A673 (cell line): Measurements from ENCODE around the gene CACNA2D3. TPM values are rescaled to one million over a fixed set of nuclear protein-coding genes. Genes with fewer than 3 reads are reported as not detected.

ENCODE experiments used
- BruUV-seq: library from RNA; stranded (reverse); fragments of 400-500 nt; replicated peaks from 2 replicates; lab custom pipeline; 2021; lab: Mats Ljungman, UMichigan
- CTCF ChIA-PET: fragments of 300-600 bp; sonication (Branson Sonifier 250); formaldehyde crosslinking; loops from one replicate; lab custom pipeline; 2022; ENCODE audit warnings: antibody characterized with exemption; lab: Charles Lee
- POLR2A ChIA-PET: fragments of 300-600 bp; sonication (Branson Sonifier 250); formaldehyde crosslinking; loops from one replicate; lab custom pipeline; 2022; ENCODE audit warnings: antibody characterized with exemption; ENCODE audit not compliant: low non-redundant PET; lab: Charles Lee
- DNase-seq: peaks from one replicate; pipeline ENCODE4 v3.0.0-alpha.2; 2015; ENCODE audit warnings: low spot score
- H3K27ac ChIP-seq: fragments of 200-600 bp; sonication (generic); 2 replicates; pipeline ENCODE4 v1.5.1; 2016; ENCODE audit warnings: mixed run types, low read depth, mild to moderate bottlenecking, mixed read lengths, antibody characterized with exemption, low read length; ENCODE audit not compliant: poor library complexity, severe bottlenecking
- H3K27me3 ChIP-seq: fragments of 200-600 bp; sonication (generic); replicated peaks from 2 replicates; pipeline ENCODE4 v1.6.1; 2017; ENCODE audit warnings: mixed run types, low read depth, mild to moderate bottlenecking, mixed read lengths, antibody characterized with exemption, low read length; ENCODE audit not compliant: insufficient read depth, poor library complexity
- H3K36me3 ChIP-seq: fragments of 200-600 bp; sonication (generic); 2 replicates; pipeline ENCODE4 v1.6.1; 2016; ENCODE audit warnings: mixed run types, mild to moderate bottlenecking, mixed read lengths, antibody characterized with exemption, low read length; ENCODE audit not compliant: insufficient read depth, poor library complexity, severe bottlenecking
- H3K4me1 ChIP-seq: fragments of 200-600 bp; sonication (generic); 2 replicates; pipeline ENCODE4 v1.6.1; 2017; ENCODE audit warnings: mixed run types, mild to moderate bottlenecking, mixed read lengths, antibody characterized with exemption, low read length; ENCODE audit not compliant: insufficient read depth, poor library complexity, severe bottlenecking
- H3K4me3 ChIP-seq: fragments of 200-600 bp; sonication (generic); 2 replicates; pipeline ENCODE4 v1.5.1; 2016; ENCODE audit warnings: low read depth, mixed run types, mild to moderate bottlenecking, mixed read lengths, low read length; ENCODE audit not compliant: poor library complexity, severe bottlenecking
- H3K9me3 ChIP-seq: fragments of 200-600 bp; sonication (generic); 2 replicates; pipeline ENCODE4 v1.6.1; 2016; ENCODE audit warnings: mixed run types, low read depth, mild to moderate bottlenecking, mixed read lengths, antibody characterized with exemption, low read length; ENCODE audit not compliant: poor library complexity, severe bottlenecking
- CTCF ChIP-seq: fragments of 300-800, 200-600 bp; sonication (generic); conservative IDR thresholded peaks from 2 replicates; pipeline ENCODE4 v1.5.1; 2017; ENCODE audit warnings: low read depth, mild to moderate bottlenecking, antibody characterized with exemption, low read length, moderate library complexity, mixed read lengths
- EZH2 ChIP-seq: fragments of 200-600 bp; sonication (generic); IDR thresholded peaks from 2 replicates; pipeline ENCODE4 v1.6.1; 2017; ENCODE audit warnings: borderline replicate concordance, low read depth, mild to moderate bottlenecking, mixed read lengths, antibody characterized with exemption, low read length; ENCODE audit not compliant: poor library complexity, severe bottlenecking
- intact Hi-C: fragments of 100-400 bp; cut with micrococcal nuclease; formaldehyde crosslinking; loops from one replicate; pipeline ENCODE4 v1.10.0; 2022; ENCODE audit not compliant: unreplicated experiment
- total RNA-seq: library from RNA; stranded (reverse); gene quantifications from 2 replicates; pipeline ENCODE4 v1.2.3, GENCODE V29; 2021

CACNA2D3 gene
- total RNA-seq, 1 experiment from 2014 or later, result not detected

- ChIA-PET POLR2A (no interaction called here), CTCF (no interaction called here)
- BruUV-seq, result no TSS peak
- TF ChIP-seq EZH2 (no peak), CTCF (no peak)
- intact Hi-C loops, result no loop called here
- no peaks in the 10 kb centered on the region for H3K27me3 ChIP-seq
- no peak for DNase-seq
- no peaks in the 10 kb centered on the region for H3K36me3 ChIP-seq
- no peaks in the 10 kb centered on the region for H3K4me1 ChIP-seq
- H3K9me3 ChIP-seq, result no peaks in the 10 kb centered on the region
- no peak overlapping the region for H3K27ac ChIP-seq
- H3K4me3 ChIP-seq, result no peak overlapping the region
Observed at GRCh38 chr3:54745843-54746242, 623.5 kb downstream of the CACNA2D3 start.

GRCh38 chr3:54746722-54747121 is 624.4 kb downstream of the CACNA2D3 start:
- ChIA-PET POLR2A (no interaction called here), CTCF (no interaction called here)
- Histone ChIP-seq H3K9me3 (no peaks in the 10 kb centered on the region), H3K27me3 (no peaks in the 10 kb centered on the region), H3K36me3 (no peaks in the 10 kb centered on the region), H3K4me3 (no peak overlapping the region), H3K4me1 (no peaks in the 10 kb centered on the region), H3K27ac (no peak overlapping the region)
- intact Hi-C loops, result no loop called here
- BruUV-seq, result no TSS peak
- TF ChIP-seq CTCF (no peak), EZH2 (no peak)
- no peak for DNase-seq

GRCh38 chr3:54755756-54756155 is 633.4 kb downstream of the CACNA2D3 start:
- Histone ChIP-seq H3K4me3 (no peak overlapping the region), H3K27me3 (no peaks in the 10 kb centered on the region), H3K9me3 (no peaks in the 10 kb centered on the region), H3K4me1 (no peaks in the 10 kb centered on the region), H3K36me3 (no peaks in the 10 kb centered on the region), H3K27ac (no peak overlapping the region)
- CTCF ChIA-PET, result no interaction called here
- no peak for TF ChIP-seq EZH2
- TF ChIP-seq CTCF, result no peak
- intact Hi-C loops, result no loop called here
- no TSS peak for BruUV-seq
- DNase-seq, result no peak
- POLR2A ChIA-PET, result no interaction called here
